NCI-H345 treated with DMSO at 0.1 percent for 48 hours (cell line): ENCODE measurements around the gene NAPEPLD.
"Not testable (repeated sequence)": the region's sequence is repeated elsewhere in the genome, so short reads cannot be mapped to it uniquely, and the experiment has no call there.

Source experiments
- DNase-seq: peaks from one replicate; lab custom pipeline; 2025; ENCODE audit not compliant: unreplicated experiment; lab: John Stamatoyannopoulos, UW

The NAPEPLD gene

GRCh38 chr7:103114576-103115008 is 34.3 kb downstream of the NAPEPLD start:
- no peak for DNase-seq

DNA sequence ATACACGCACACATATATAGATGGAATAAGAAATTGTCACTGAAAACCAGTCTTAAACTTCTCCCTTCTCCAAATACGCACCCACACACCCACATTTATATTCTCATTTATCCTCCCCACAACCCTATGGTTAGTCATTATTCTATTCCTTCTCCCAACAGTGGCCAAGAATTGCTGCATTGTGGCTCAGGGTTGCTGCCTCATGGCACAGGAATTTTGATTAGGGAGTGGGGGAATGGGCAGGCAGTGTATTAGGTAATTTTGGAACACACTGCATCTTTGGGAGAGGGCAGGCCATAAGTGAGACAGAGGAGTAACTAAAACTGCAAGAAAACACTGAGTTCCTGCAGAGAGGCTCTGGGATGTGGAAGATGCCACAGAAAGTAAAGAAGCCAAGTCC is 35.7 kb downstream of the NAPEPLD start:
- no peak for DNase-seq

DNA sequence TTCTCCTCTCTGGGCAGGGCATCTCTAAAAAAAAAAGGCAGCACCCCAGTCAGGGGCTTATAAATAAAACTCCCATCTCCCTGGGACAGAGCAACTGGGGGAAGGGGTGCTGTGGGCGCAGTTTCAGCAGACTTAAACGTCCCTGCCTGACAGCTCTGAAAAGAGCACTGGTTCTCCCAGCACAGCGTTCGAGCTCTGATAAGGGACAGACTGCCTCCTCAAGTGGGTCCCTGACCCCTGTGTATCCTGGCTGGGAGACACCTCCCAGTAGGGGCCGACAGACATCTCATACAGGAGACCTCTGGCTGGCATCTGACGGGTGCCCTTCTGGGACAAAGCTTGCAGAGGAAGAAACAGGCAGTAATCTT is 42.2 kb downstream of the NAPEPLD start:
- not testable (repeated sequence) for DNase-seq

- no peak for DNase-seq
These were observed 42.7 kb downstream of the NAPEPLD start for GRCh38 chr7:103106005-103106702.

GRCh38 chr7:103101543-103101942 is 47.4 kb downstream of the NAPEPLD start:
- no peak for DNase-seq

DNA sequence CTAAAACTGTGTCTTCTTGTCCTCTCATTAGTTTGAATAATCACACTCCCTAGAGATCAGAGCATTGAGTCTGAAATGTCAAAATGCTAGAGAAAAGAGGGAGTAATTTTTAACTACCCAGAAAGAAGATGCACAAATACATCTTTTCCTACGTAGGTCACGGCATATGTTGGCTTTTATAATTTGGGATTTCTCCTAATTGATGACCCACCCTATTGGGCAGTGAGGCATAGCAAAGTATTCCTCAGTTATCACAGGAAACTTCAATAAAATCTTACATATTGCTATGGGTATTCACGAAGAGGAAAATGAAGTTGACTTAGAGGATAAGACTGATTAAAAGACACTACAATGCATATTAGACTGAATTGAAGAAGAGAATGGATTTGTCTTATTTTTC is 48.6 kb downstream of the NAPEPLD start:
- DNase-seq = no peak

GRCh38 chr7:103097041-103097440 is 51.9 kb downstream of the NAPEPLD start:
- no peak for DNase-seq

- not testable (repeated sequence) for DNase-seq
These were observed 53.3 kb downstream of the NAPEPLD start for GRCh38 chr7:103095558-103095957.

DNA sequence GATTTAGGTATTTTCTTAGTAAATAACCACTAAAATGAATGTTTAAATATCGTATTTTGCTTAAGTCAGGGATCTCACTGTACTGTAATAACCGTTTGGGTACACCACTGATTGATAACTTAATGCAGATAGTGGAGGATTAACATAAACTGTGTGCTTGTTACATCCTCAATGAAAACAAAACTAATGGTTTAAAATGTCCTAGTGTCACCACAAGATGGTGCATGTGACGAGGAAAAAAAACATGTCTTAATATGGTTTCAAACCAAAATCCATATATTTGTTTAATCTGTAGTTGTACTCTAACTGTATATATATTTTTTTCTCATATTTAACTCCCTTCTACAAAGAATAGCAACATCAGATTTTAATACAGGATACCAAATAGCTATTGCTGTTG is 54.8 kb downstream of the NAPEPLD start:
- DNase-seq = no peak

DNA sequence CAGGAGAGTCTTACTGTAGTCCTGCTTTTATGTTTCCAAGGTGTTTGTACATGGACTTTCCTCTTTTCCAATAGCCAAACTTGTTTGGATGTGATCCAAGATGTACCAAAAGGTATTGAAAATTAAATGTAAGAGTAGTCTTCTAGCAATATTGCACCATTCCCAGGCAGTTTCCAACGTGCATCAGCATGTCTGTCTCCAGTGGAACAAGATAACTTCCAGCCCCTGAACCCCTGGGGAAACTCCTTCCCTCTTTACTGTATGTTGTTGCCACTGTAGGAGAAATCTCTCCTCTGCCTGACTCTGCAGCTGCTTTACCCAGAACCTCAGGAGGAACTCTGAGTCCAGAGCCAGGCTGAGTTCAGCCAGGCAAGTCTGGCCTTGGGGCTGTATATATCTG is 55.5 kb downstream of the NAPEPLD start:
- no peak for DNase-seq

- DNase-seq = not testable (repeated sequence)
These were observed 56.6 kb downstream of the NAPEPLD start for GRCh38 chr7:103092321-103092720.

GRCh38 chr7:103083210-103083609 is 65.7 kb downstream of the NAPEPLD start:
- no peak for DNase-seq

- DNase-seq = no peak
These were observed 66.4 kb downstream of the NAPEPLD start for GRCh38 chr7:103082497-103082896.

GRCh38 chr7:103080923-103081322 is 68.0 kb downstream of the NAPEPLD start:
- no peak for DNase-seq

DNA sequence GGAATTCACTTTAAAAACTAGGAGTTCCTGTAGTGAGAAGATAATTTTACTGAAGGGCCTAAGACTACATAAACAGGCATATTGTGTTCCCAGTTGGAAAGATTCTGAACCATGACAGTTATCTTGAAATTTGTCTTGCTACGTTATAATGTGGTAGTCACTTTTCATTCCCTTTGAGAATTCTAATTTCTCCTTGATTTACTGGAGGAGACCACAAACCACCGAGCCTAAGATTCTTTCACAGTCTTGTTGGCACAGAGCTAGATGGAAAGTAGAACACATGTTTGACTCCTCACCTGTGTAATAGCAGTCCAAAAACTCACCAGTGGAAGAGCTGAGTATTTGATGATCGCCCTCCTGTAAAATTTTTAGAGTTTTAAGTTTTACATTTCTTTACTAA is 69.1 kb downstream of the NAPEPLD start:
- no peak for DNase-seq

DNA sequence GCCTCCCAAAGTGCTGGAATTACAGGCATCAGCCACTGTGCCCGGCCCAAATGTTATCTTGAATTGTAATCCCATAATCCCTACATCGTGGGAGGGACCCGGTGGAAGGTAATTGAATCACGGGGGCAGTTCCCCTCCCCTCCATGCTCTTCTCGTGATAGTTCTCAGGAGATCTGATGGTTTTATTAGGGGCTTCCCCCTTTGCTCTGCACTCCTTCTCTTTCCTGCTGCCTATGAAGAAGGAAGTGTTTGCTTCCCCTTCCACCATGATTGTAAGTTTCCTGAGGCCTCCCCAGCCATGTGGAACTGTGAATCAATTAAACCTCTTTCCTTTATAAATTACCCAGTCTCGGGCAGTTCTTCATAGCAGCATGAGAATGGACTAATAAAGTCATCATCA is 70.7 kb downstream of the NAPEPLD start:
- not testable (repeated sequence) for DNase-seq

DNA sequence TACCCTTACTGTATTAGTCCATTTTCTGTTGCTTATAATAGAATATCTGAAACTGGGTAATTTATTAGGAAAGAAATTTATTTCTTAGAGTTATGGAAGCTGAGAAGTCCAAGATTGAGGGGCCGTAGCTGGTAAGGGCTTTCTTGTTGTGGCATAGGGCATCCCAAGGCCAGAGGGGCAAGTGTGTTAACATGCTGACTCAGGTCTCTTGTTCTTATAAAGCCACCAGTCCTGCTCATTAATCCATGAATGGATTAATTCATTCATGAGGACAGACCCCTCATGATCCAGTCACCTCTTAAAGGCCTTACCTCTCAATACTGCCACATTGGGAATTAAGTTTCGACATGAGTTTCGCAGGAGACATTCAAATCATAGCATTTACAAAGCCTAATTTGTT is 71.6 kb downstream of the NAPEPLD start:
- no peak for DNase-seq

DNA sequence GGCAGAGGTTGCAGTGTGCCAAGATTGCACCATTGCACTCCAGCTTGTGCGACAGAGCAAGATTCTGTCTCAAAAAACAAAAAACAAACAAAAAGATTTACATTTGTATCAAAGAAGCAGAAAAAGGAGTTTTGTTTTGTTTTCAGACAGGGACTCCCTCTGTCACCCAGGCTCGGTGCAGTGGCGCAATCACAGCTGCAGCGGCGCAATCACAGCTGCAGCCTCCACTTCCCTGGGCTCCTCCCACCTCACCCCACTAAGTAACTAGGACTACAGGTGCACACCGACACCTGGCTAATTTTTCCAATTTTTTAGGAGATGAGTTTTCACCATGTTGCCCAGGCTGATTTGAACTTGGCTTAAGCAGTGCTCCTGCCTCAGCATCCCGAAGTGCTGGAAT is 72.1 kb downstream of the NAPEPLD start:
- DNase-seq = no peak

GRCh38 chr7:103075337-103075918 is 73.5 kb downstream of the NAPEPLD start:
- DNase-seq = peak; percentile 18

GRCh38 chr7:103074519-103075336 is 74.2 kb downstream of the NAPEPLD start, which contains the start of the genes ARMC10 and FBXL13:
TSS of gene ARMC10 (plus strand) at chr7:103075140. CDS start at chr7:103075273, 133 bp downstream.
TSS of gene FBXL13 (minus strand) at chr7:103074796.
- peak; percentile 72 for DNase-seq

- peak; percentile 32 for DNase-seq
These were observed 74.8 kb downstream of the NAPEPLD start for GRCh38 chr7:103073989-103074518.

DNA sequence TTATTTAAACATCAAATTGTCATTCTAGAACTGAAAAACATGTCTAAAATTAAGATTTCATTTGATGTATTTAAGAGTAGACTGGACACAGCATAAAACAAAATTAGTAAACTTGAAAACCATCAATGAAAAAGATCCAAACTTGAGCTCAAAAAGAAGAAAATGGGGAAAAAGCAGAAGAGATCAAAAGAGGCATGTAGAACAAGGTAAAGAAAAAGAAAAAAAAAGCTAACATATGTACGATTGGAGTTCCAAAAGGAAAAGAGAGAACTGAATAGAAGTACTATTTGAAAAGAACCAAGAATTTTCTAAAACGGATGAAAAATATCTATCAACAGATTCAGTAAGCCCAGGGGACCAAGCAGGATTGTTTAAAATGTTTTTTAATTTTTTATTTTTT is 77.9 kb downstream of the NAPEPLD start:
- DNase-seq = no peak
